CD4-positive, alpha-beta T cell treated with Interferon gamma for 1 hour (primary cell): ENCODE measurements around the gene CKAP2L.

Experiments
- DNase-seq: peaks from one replicate; pipeline ENCODE4 v3.0.0-alpha.2; 2020

Gene CKAP2L

GRCh38 chr2:112760149-112760548, 4.3 kb downstream of the CKAP2L start:
- no peak for DNase-seq

- DNase-seq = no peak
Observed at GRCh38 chr2:112758711-112759110, 5.7 kb downstream of the CKAP2L start.

GRCh38 chr2:112757265-112757664, 7.1 kb downstream of the CKAP2L start:
- peak; percentile 39 for DNase-seq

GRCh38 chr2:112756207-112756606, 8.2 kb downstream of the CKAP2L start:
- no peak for DNase-seq

GRCh38 chr2:112755444-112755843, 9.0 kb downstream of the CKAP2L start:
- DNase-seq = no peak

GRCh38 chr2:112754564-112754963, 9.8 kb downstream of the CKAP2L start:
- DNase-seq = no peak

- DNase-seq = no peak
Observed at GRCh38 chr2:112752667-112753066, 11.7 kb downstream of the CKAP2L start.

GRCh38 chr2:112751451-112752197, 12.8 kb downstream of the CKAP2L start:
- DNase-seq = no peak

- DNase-seq = no peak
Observed at GRCh38 chr2:112750560-112750843, 13.9 kb downstream of the CKAP2L start.

GRCh38 chr2:112749755-112750559, 14.5 kb downstream of the CKAP2L start:
- peak; percentile 80 for DNase-seq

GRCh38 chr2:112740527-112740926, 23.9 kb downstream of the CKAP2L start:
- no peak for DNase-seq

- no peak for DNase-seq
Observed at GRCh38 chr2:112737542-112738232, 26.7 kb downstream of the CKAP2L start.

GRCh38 chr2:112733871-112734270, 30.5 kb downstream of the CKAP2L start:
- DNase-seq = no peak

GRCh38 chr2:112733456-112733855, 31.0 kb downstream of the CKAP2L start:
- no peak for DNase-seq

GRCh38 chr2:112731479-112731878, 32.9 kb downstream of the CKAP2L start:
- no peak for DNase-seq

GRCh38 chr2:112730791-112731190, 33.6 kb downstream of the CKAP2L start:
- DNase-seq = no peak

GRCh38 chr2:112730216-112730615, 34.2 kb downstream of the CKAP2L start:
- DNase-seq = no peak

- DNase-seq = no peak
Observed at GRCh38 chr2:112728378-112729175, 35.8 kb downstream of the CKAP2L start.

GRCh38 chr2:112728029-112728362, 36.4 kb downstream of the CKAP2L start:
- DNase-seq = no peak

- DNase-seq = no peak
Observed at GRCh38 chr2:112727276-112728028, 37.0 kb downstream of the CKAP2L start.

- DNase-seq = peak; percentile 88
Observed at GRCh38 chr2:112726487-112727190, 37.8 kb downstream of the CKAP2L start.
